ENCODE measurements around the gene LRTM2. TPM values are rescaled to one million over a fixed set of nuclear protein-coding genes. Genes with fewer than 3 reads are reported as not detected.

The LRTM2 gene
- total RNA-seq, 3 donors from 2014 or later = not detected

GRCh38 chr12:1795785-1796514 is 24.4 kb upstream of the LRTM2 start:
- Histone ChIP-seq H3K4me3 (peak overlapping the region; percentile 60), H3K4me1 (ENCODE audit: low read depth) (peaks cover 9% of the 10 kb centered on the region), H3K36me3 (ENCODE audit: low read depth) (no peaks in the 10 kb centered on the region), H3K9me3 (no peaks in the 10 kb centered on the region)
- peak; percentile 96 for TF ChIP-seq CTCF (IDR thresholded peaks at IDR 0.05)
- ATAC-seq (peak; percentile 93), DNase-seq (peak; percentile 94 to 98 (median 97))
- intact Hi-C loops (cut with DNase I, micrococcal nuclease) = loop anchor here (5.0 to 10.0 kb wide), 2 partner anchors 141 to 239 kb away; no protein-coding TSS in a partner anchor

GRCh38 chr12:1796515-1797010 is 23.8 kb upstream of the LRTM2 start:
- peak; percentile 60 to 82 (median 76) for DNase-seq

GRCh38 chr12:1797011-1797901 is 23.1 kb upstream of the LRTM2 start:
- Histone ChIP-seq H3K9me3 (no peaks in the 10 kb centered on the region), H3K4me1 (ENCODE audit: low read depth) (peaks cover 9% of the 10 kb centered on the region), H3K36me3 (ENCODE audit: low read depth) (no peaks in the 10 kb centered on the region), H3K4me3 (peak overlapping the region; percentile 60)
- intact Hi-C loops (cut with DNase I, micrococcal nuclease) = loop anchor here (5.0 to 10.0 kb wide), 2 partner anchors 140 to 238 kb away; no protein-coding TSS in a partner anchor
- no peak for TF ChIP-seq CTCF (IDR thresholded peaks at IDR 0.05)
- DNase-seq (peak; percentile 81 to 87 (median 86)), ATAC-seq (peak; percentile 65)

More at GRCh38 chr12:1796515-1797010, 23.8 kb upstream of the LRTM2 start:
- intact Hi-C loops (cut with DNase I, micrococcal nuclease) = loop anchor here (5.0 to 10.0 kb wide), 2 partner anchors 141 to 238 kb away; no protein-coding TSS in a partner anchor
- peak overlapping the region; percentile 60 for H3K4me3 ChIP-seq
- no peaks in the 10 kb centered on the region for H3K9me3 ChIP-seq
- TF ChIP-seq CTCF (IDR thresholded peaks at IDR 0.05) = no peak
- peaks cover 9% of the 10 kb centered on the region for H3K4me1 ChIP-seq (ENCODE audit: low read depth)
- peak; percentile 67 for ATAC-seq
- no peaks in the 10 kb centered on the region for H3K36me3 ChIP-seq (ENCODE audit: low read depth)

- no peak for ATAC-seq
- DNase-seq = peak in 1 of 3 donors; percentile 59
Observed at GRCh38 chr12:1797991-1798640, 22.2 kb upstream of the LRTM2 start.

More at GRCh38 chr12:1797991-1798640, 22.2 kb upstream of the LRTM2 start:
- H3K4me3 ChIP-seq = no peak overlapping the region
- H3K9me3 ChIP-seq = no peaks in the 10 kb centered on the region
- TF ChIP-seq CTCF (IDR thresholded peaks at IDR 0.05) = no peak
- no peaks in the 10 kb centered on the region for H3K36me3 ChIP-seq (ENCODE audit: low read depth)
- peaks cover 9% of the 10 kb centered on the region for H3K4me1 ChIP-seq (ENCODE audit: low read depth)
- intact Hi-C loops (cut with DNase I, micrococcal nuclease) = loop anchor here (5.0 to 10.0 kb wide), 2 partner anchors 139 to 237 kb away; no protein-coding TSS in a partner anchor
